ENCODE results near the gene S100G. TPM values are rescaled to one million over a fixed set of nuclear protein-coding genes. Genes with fewer than 3 reads are reported as not detected.
"Not testable (repeated sequence)": the region's sequence is repeated elsewhere in the genome, so short reads cannot be mapped to it uniquely, and the experiment has no call there.

Gene S100G
- total and polyA plus RNA-seq, 7 donors, result not detected

- WGBS, 2 donors, result 29 to 67% methylated on average over 1 of the region's 1 CpG
- TF ChIP-seq EP300 (IDR thresholded peaks at IDR 0.05) (no peak), POLR2AphosphoS5 (IDR thresholded peaks at IDR 0.05) (no peak), CTCF (IDR thresholded peaks at IDR 0.05) (no peak), POLR2A (IDR thresholded peaks at IDR 0.05) (no peak)
- Histone ChIP-seq H3K9me3 (no peaks in the 10 kb centered on the region), H3K27me3 (no peaks in the 10 kb centered on the region), H3K4me1 (no peaks in the 10 kb centered on the region), H3K4me3 (no peak overlapping the region), H3K27ac (no peak overlapping the region), H3K36me3 (no peaks in the 10 kb centered on the region)
- intact Hi-C loops (cut with DNase I), result no loop called here
- no peak for DNase-seq
Measured at GRCh38 chrX:16610121-16610621, 39.8 kb upstream of the S100G start.

GRCh38 chrX:16610654-16611053, 39.3 kb upstream of the S100G start:
- H3K27ac ChIP-seq; H3K9me3 ChIP-seq; H3K27me3 ChIP-seq; H3K4me3 ChIP-seq; intact Hi-C loops (cut with DNase I); H3K4me1 ChIP-seq; H3K36me3 ChIP-seq; DNase-seq: not testable (repeated sequence)
- 96 to 99% methylated on average over 3 of the region's 3 CpGs for WGBS, 2 donors

GRCh38 chrX:16612257-16612897, 37.6 kb upstream of the S100G start:
- Histone ChIP-seq H3K27me3 (no peaks in the 10 kb centered on the region), H3K4me3 (no peak overlapping the region), H3K4me1 (no peaks in the 10 kb centered on the region), H3K27ac (no peak overlapping the region), H3K9me3 (no peaks in the 10 kb centered on the region), H3K36me3 (peaks cover 0 to 4% (median 0%) of the 10 kb centered on the region in 4 donors)
- WGBS, 2 donors, result 92 to 94% methylated on average over 6 of the region's 6 CpGs
- intact Hi-C loops (cut with DNase I), result no loop called here
- no peak for DNase-seq
- no peak for TF ChIP-seq POLR2AphosphoS5 (IDR thresholded peaks at IDR 0.05)
- TF ChIP-seq EP300 (IDR thresholded peaks at IDR 0.05), result no peak
- no peak for TF ChIP-seq POLR2A (IDR thresholded peaks at IDR 0.05)
- TF ChIP-seq CTCF (IDR thresholded peaks at IDR 0.05), result no peak

- Histone ChIP-seq H3K36me3 (peaks cover 0 to 4% (median 0%) of the 10 kb centered on the region in 4 donors), H3K27me3 (no peaks in the 10 kb centered on the region), H3K4me1 (no peaks in the 10 kb centered on the region), H3K9me3 (no peaks in the 10 kb centered on the region), H3K4me3 (no peak overlapping the region), H3K27ac (no peak overlapping the region)
- no peak for DNase-seq
- TF ChIP-seq POLR2AphosphoS5 (IDR thresholded peaks at IDR 0.05), result no peak
- no peak for TF ChIP-seq CTCF (IDR thresholded peaks at IDR 0.05)
- TF ChIP-seq POLR2A (IDR thresholded peaks at IDR 0.05), result no peak
- no peak for TF ChIP-seq EP300 (IDR thresholded peaks at IDR 0.05)
- WGBS, 2 donors, result 87 to 100% methylated on average over 1 of the region's 1 CpG
- intact Hi-C loops (cut with DNase I), result no loop called here
Measured at GRCh38 chrX:16617382-16617781, 32.6 kb upstream of the S100G start.

- Histone ChIP-seq H3K9me3 (no peaks in the 10 kb centered on the region), H3K4me3 (no peak overlapping the region), H3K27ac (no peak overlapping the region), H3K27me3 (no peaks in the 10 kb centered on the region), H3K36me3 (peaks cover 0 to 4% (median 0%) of the 10 kb centered on the region in 4 donors), H3K4me1 (no peaks in the 10 kb centered on the region)
- no peak for DNase-seq
- TF ChIP-seq POLR2AphosphoS5 (IDR thresholded peaks at IDR 0.05) (no peak), POLR2A (IDR thresholded peaks at IDR 0.05) (no peak)
- 93 to 97% methylated on average over 1 of the region's 1 CpG for WGBS, 2 donors
- intact Hi-C loops (cut with DNase I), result no loop called here
Measured at GRCh38 chrX:16618422-16618821, 31.5 kb upstream of the S100G start.

- intact Hi-C loops (cut with DNase I), result no loop called here
- H3K4me1 ChIP-seq, result no peaks in the 10 kb centered on the region
- DNase-seq, result no peak
- H3K27me3 ChIP-seq, result no peaks in the 10 kb centered on the region
- H3K4me3 ChIP-seq, result no peak overlapping the region
- 61 to 87% methylated on average over 2 of the region's 2 CpGs for WGBS, 2 donors
- TF ChIP-seq POLR2AphosphoS5 (IDR thresholded peaks at IDR 0.05) (no peak), POLR2A (IDR thresholded peaks at IDR 0.05) (no peak), CTCF (IDR thresholded peaks at IDR 0.05) (no peak), EP300 (IDR thresholded peaks at IDR 0.05) (no peak)
- H3K27ac ChIP-seq, result no peak overlapping the region
- peaks cover 0 to 4% (median 0%) of the 10 kb centered on the region in 4 donors for H3K36me3 ChIP-seq
- no peaks in the 10 kb centered on the region for H3K9me3 ChIP-seq
Measured at GRCh38 chrX:16619024-16619423, 30.9 kb upstream of the S100G start.

- WGBS, 2 donors, result 95% methylated on average over 6 of the region's 6 CpGs
- not testable (repeated sequence) for H3K27ac ChIP-seq
Measured at GRCh38 chrX:16628511-16628910, 21.4 kb upstream of the S100G start.

More at GRCh38 chrX:16628511-16628910, 21.4 kb upstream of the S100G start:
- H3K36me3 ChIP-seq; H3K4me1 ChIP-seq; H3K27me3 ChIP-seq; intact Hi-C loops (cut with DNase I); H3K4me3 ChIP-seq; DNase-seq; H3K9me3 ChIP-seq: not testable (repeated sequence)

Data from sigmoid colon (tissue), 7 donors.